GM18951 (cell line): ENCODE data around the gene SLC8A1.

Source experiments
- POLR2A ChIP-seq: IDR thresholded peaks from 4 replicates; pipeline ENCODE4 v1.6.1; 2011; ENCODE audit warnings: mild to moderate bottlenecking; ENCODE audit not compliant: insufficient read length, insufficient read depth; ENCODE audit errors: extremely low read depth
- in situ Hi-C: fragments of 300-500 bp; cut with MboI; formaldehyde crosslinking; loops from one replicate; pipeline ENCODE4 v1.12.0; 2022; ENCODE audit warnings: low sequenced_read_pairs, mixed read lengths, inconsistent platforms; ENCODE audit not compliant: unreplicated experiment

Gene SLC8A1

DNA sequence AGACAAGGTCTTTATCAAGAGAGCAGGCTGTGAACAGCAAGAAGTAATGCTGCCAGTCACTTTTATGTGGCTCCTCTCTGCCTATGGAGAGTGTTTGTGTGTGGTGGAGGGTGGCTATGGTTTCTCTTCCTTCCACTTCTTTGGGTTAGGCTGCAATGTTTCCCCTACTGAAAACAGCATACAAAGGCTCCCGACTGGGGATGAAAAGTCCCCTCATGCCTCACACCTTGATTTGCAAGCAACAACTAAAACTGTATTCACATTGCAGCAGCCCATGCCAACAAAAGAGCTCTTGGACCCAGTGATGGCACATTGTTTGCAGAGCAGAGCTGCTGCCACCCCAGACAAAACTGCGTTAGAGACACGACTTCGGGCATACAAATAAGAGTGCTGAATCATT is 301.6 kb downstream of the SLC8A1 start:
- in situ Hi-C loops, result no loop called here
- TF ChIP-seq POLR2A, result no peak

DNA sequence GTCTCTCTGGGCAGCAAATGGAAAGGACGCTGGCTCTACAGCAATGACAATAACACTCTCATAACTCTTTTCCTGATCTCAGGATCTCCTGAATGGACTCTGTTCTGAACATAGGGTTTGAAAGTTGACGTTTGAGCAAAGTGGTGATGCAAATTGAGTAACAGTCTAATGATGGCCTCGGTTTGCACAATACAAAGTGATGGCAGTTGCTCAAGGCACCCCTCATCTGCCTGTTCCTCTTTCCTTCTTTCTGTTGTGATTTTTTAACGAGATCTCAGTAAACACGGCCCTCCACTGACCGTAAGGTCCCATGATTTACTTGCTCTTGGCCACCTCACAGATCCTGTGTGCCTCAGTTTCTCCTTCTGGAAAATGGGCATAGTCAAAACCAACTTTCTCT is 303.6 kb downstream of the SLC8A1 start:
- in situ Hi-C loops, result no loop called here
- TF ChIP-seq POLR2A, result no peak

DNA sequence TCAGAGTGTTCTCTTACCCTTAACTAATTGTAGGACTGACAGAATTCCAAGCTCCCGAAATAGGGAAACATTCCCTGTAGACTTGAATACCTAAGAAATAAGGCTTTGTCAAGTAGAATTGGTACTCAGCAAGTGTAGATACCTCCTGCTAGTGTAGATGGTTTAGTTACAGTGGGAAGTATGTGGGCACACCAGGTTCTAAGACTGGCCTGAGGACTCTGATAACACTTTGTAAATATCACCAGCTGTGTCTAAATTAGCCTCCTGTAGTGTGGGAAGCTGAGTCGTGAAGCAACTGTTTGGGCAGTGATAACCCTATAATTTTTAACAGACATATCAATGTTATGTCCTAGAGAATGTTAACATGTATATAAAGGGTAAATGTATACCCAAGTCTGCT is 304.5 kb downstream of the SLC8A1 start:
- no peak for TF ChIP-seq POLR2A
- in situ Hi-C loops, result no loop called here

DNA sequence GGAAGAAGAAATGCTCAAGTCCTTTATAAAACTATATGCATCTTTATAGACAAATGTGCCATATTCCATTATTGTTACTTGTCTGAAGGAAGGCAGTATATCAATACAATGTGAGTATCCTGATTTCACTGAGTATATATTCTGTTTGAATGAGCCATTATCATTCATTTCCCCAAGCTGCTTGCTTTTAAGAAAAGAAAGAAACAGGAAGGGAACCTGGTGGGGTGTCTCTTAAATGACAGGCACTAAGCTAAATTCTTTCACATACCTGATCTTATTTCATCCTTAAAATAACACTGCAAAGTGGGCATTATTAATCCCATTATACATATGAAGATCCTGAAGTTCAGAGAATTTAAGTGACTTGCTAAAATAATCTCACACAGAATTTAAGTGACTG is 307.9 kb downstream of the SLC8A1 start:
- in situ Hi-C loops, result no loop called here
- no peak for TF ChIP-seq POLR2A

DNA sequence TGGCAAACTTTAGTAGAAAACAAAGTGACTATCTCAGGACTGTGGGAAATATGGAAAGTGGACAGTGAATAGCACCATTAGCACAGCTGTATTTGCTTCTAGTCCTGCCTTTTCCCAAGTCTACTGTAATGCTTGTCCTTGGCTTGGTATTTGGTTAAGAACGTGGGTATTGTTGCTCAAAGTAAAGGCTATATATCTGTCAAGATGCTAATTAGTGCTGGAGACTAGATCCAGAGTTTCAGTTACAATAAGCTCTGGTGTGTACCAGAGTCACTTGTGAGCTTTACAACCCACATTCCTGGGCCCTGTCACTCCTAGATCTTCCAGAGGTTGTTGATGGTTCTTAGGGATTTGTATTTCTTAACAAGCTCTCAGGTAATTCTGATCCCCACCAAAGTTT is 313.6 kb downstream of the SLC8A1 start:
- in situ Hi-C loops, result no loop called here

DNA sequence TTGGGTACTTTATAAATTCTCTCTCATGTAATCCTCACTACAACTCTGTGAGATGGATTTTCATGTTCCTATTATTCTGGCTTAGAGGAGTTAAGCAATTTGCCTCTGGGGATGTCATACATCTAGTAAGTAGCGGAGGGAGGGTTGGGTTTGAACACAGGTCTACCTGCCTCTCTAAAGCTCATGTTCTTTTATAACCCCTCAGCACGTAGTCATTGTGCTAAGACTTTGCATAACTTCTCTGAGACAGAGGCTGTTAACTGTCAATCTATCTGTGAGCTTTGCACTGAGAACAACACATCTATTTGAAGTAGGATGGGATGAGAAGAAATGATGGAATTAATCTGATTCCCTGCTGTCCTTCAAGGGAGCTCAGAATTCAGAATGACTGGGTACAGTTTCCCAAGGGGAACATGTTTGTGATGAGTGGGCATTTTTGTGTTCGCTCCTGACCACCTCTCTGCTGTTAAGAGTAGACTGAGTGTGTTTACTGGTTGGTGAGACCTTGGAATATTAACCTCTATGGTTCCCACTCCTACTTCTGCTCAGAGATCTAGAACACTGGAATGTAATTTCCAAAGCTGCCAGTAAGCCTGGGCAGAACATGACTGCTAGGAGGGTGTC is 320.7 kb downstream of the SLC8A1 start:
- in situ Hi-C loops, result no loop called here
- no peak for TF ChIP-seq POLR2A

More for the DNA sequence above, 313.6 kb downstream of the SLC8A1 start:
- no peak for TF ChIP-seq POLR2A

DNA sequence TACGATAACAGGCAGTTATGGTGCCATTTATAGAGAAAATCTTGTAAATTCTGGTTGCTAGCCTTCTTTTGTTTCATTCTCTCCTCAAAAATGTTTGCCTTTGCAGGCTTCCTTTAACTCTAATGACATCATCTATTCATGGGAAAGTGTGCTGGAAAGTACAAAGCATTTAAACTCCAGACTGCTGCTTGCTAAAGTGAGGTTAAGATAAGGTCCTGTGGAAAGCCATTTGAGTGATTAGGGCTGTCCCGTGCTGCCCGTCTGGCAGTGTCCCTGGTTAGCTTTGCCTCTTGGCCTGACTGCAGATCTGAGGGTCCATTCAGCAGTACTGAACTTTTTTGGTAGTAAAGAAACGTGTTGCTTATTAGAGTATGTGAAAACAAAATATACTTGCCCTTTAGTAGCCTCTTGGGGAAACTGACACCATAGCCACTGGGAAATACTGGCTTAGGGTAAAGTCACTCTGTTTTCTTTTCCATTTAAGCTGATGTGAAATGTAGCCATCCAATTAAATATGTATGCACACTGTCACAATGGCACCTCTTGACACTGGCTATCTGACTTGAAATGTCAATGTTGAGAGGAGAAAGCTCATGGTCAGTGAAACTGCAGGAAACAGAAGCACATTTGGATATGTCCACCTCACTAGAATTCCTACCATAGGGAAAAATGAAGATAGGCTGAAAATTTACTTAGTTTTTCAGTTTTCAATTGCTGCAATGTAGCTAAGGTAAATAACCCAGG is 321.5 kb downstream of the SLC8A1 start:
- TF ChIP-seq POLR2A, result no peak
- in situ Hi-C loops, result no loop called here

DNA sequence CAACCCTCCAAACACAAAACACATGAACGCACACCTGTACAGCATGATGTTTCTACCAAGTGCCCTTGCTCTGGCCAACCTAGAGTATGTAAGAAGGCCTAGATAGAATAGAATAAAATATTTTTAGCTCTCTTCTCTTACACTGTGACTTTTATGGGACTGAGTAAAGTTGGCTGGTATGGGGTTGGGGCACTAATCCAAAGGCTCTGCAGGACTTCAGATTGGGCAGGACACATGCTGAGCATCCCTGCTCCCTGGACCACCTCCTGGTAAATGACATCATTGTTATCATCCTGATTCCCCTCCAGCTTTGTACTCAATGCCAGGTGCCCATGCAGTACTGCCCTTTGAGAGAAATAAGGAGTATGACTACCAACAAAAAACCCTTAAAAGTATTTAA is 322.2 kb downstream of the SLC8A1 start:
- no peak for TF ChIP-seq POLR2A
- in situ Hi-C loops, result no loop called here

DNA sequence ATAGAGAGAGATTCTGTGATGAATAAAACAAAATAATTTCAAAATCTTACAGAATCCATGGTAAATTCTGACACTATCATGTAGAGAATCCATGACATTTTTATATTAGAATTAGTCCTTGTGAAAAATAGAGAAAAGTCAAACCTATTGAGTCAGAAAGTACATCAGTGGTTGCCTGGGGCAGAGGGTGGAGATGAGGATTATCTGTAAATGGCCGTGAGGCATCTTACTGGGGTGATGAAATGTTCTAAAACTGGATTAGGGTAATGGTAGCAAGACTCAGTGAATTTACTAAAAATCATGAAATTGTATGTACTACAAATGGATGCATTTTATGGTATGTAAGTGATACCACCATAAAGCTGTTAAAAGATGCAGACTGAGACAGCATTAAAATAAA is 323.1 kb downstream of the SLC8A1 start:
- in situ Hi-C loops, result no loop called here
- no peak for TF ChIP-seq POLR2A

DNA sequence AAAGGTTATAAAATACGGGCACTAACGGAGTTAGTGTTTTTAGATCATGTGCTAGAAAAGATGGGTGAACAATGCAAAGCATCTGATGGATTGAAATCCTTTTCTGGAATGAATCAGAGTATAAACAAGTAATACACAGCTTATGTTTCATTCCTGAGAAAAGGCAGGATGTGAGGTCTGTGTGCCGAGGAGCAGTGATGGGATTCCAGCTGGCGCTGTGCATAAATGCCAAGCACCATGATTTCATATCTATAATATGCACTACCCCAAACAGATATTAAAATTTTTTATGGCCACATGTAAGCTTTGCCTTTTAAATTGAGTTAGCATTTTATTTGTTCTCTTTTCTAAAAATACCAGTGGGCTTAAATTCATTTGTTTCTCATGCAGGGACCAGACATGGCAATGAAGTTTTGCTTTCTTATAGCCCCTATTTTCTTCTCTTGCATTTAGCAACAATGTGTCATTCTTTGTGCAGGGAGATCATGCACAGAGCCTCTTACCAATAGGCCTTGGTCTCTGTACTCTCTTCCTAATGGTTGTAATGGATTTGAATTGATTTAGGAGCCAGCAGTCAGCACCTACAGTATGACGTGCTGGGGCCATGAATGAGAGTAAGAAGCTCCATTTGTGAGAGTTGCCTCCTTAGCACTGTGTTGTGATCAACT is 323.9 kb downstream of the SLC8A1 start:
- no peak for TF ChIP-seq POLR2A

DNA sequence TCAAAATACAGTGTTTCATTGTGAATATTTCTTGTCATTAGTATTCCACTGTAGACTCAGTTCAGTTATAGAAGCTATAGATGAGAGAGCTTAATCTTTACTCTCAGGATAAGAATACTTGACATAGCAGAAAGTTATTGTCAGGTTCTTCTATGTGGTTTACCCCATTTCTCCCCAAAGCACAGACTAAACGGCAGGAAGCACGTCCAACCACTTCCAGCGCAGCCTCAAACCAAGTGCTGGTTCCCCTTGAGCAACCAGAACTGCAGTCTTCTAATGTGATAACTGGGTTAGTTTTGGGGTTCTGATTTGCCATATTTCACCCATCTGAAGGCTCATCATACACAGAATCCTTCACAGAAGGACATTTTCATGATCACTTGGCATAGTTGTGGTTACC is 324.7 kb downstream of the SLC8A1 start:
- in situ Hi-C loops, result no loop called here
- TF ChIP-seq POLR2A, result no peak

More for the DNA sequence above, 323.9 kb downstream of the SLC8A1 start:
- in situ Hi-C loops, result no loop called here

DNA sequence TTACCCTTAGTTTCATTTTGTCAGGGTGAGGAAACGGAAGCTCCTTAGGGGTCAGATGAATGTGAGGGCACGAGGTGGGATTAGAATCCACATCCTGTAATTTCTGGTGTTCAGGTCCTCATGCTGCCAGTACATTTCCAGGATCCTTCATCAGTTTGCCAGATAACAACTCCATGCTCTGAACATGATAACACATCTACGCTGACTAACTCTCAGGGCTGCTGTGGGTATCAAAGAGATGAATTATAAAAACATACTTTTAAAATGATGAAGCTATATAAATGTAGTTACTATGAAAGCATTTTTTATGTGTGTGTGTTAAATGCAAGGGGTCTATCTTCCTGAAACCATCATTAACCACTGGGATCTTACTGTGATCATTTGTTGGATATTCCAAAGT is 325.9 kb downstream of the SLC8A1 start:
- in situ Hi-C loops, result no loop called here
- no peak for TF ChIP-seq POLR2A

DNA sequence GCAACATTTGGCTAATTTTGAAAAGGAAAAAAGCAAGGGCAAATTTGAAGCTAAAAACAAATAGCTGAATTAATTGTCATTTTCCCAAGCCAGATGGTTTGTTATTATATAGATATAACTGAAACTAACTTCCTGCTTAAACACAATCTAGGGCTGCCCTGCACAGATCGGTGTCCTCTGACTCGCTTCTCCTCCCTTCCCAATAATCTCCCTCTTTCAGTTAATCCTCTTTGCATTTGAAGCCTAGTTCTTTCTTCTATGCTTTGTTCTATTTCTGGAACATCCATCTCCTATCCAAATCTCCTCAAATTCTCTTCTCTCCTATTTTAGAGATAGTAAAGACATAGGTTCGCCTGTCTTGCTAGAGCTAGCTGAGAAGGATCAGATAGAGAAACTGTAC is 328.1 kb downstream of the SLC8A1 start:
- no peak for TF ChIP-seq POLR2A
- in situ Hi-C loops, result no loop called here

DNA sequence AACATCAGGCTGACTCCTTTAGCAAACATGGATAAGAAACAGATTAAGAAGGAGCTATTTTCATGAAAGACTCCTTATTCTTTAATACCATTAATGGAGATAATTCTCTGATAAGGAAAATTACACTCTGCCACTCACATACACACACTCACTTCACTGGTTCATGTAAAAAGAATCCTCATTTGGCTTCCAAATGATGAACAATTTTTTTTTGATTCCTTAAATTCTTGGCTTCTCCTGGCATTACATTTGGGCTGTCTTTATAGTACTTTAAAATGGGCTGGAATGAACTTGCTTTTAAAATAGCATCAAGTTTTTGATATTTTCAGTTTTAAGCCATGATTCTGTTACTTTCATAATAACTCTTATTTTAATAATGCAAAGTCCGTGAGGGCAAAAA is 328.6 kb downstream of the SLC8A1 start:
- no peak for TF ChIP-seq POLR2A
- in situ Hi-C loops, result no loop called here
